Parathyroid adenoma (tissue), 2 donors: ENCODE data around the gene HTATIP2.

Source experiments
- H2AFZ ChIP-seq: fragments of 300-600 bp; sonication (generic); one replicate; pipeline ENCODE4 v1.7.0; 2017; ENCODE audit warnings: antibody characterized with exemption, mild to moderate bottlenecking
- H3K27ac ChIP-seq: fragments of 300-600 bp; sonication (generic); one replicate; pipeline ENCODE4 v1.7.0; 2017
- H3K27me3 ChIP-seq: fragments of 300-600 bp; sonication (generic); one replicate; pipeline ENCODE4 v1.7.0; 2017; ENCODE audit warnings: low read length; ENCODE audit not compliant: control insufficient read depth, insufficient read depth
- H3K36me3 ChIP-seq: fragments of 300-600 bp; sonication (generic); one replicate; pipeline ENCODE4 v1.7.0; 2017; ENCODE audit warnings: low read length; ENCODE audit not compliant: control insufficient read depth, insufficient read depth
- H3K4me1 ChIP-seq: fragments of 300-600 bp; sonication (generic); one replicate; pipeline ENCODE4 v1.7.0; 2017; ENCODE audit warnings: control low read depth
- H3K4me2 ChIP-seq: fragments of 300-600 bp; sonication (generic); one replicate; pipeline ENCODE4 v1.7.0; 2017; ENCODE audit warnings: low read length
- H3K4me3 ChIP-seq: fragments of 300-600 bp; sonication (generic); one replicate; pipeline ENCODE4 v1.7.0; 2017; ENCODE audit warnings: low read depth, low read length
- H3K79me2 ChIP-seq: fragments of 300-600 bp; sonication (generic); one replicate; pipeline ENCODE4 v1.7.0; 2017; ENCODE audit warnings: control low read depth
- H3K9ac ChIP-seq: fragments of 300-600 bp; sonication (generic); one replicate; pipeline ENCODE4 v1.7.0; 2017; ENCODE audit warnings: mild to moderate bottlenecking
- H3K9me3 ChIP-seq: fragments of 300-600 bp; sonication (generic); one replicate; pipeline ENCODE4 v1.7.0; 2017; ENCODE audit warnings: low read length; ENCODE audit not compliant: control insufficient read depth
- TF ChIP-seq, protein P1 (sequence below): fragments of 300-600 bp; sonication (generic); IDR thresholded peaks from one replicate; pipeline ENCODE4 v1.7.0; 2017; ENCODE audit warnings: antibody characterized with exemption, mild to moderate bottlenecking
- donor health status: primary hyperparathyroidism.

The HTATIP2 gene

DNA sequence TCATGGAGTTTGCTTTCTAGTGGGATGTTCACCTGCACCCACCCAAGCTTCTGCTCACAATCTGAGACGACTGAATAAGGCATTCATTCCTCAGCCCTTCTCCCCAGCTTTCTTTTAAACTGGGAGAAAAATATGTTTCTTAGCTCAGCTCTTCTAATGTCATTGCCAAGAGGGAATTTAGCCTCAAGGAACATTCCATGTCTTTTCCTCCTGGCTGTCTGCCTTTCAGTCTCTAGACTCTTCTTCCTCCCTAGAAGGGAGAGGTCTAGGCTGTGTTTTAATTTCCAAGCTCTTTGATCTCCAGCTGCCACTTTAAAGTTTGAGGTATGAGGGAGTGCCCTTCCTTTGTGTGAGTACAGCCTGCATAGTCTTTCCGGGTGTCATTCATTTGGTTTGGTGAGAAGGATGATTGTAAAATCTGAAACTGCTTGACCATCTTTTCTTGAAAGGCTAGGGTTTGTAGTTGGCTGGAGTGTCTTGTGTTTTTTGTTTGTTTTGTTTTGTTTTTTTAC, 11.7 kb upstream of the HTATIP2 start:
- Histone ChIP-seq H3K27ac (no peak overlapping the region), H3K9me3 (no peaks in the 10 kb centered on the region), H3K9ac (no peak overlapping the region), H3K36me3 (no peaks in the 10 kb centered on the region), H3K79me2 (no peaks in the 10 kb centered on the region), H3K4me1 (no peaks in the 10 kb centered on the region), H3K4me2 (no peak overlapping the region), H2AFZ (no peak overlapping the region), H3K27me3 (no peaks in the 10 kb centered on the region), H3K4me3 (no peak overlapping the region)
- TF ChIP-seq, protein P1, sequence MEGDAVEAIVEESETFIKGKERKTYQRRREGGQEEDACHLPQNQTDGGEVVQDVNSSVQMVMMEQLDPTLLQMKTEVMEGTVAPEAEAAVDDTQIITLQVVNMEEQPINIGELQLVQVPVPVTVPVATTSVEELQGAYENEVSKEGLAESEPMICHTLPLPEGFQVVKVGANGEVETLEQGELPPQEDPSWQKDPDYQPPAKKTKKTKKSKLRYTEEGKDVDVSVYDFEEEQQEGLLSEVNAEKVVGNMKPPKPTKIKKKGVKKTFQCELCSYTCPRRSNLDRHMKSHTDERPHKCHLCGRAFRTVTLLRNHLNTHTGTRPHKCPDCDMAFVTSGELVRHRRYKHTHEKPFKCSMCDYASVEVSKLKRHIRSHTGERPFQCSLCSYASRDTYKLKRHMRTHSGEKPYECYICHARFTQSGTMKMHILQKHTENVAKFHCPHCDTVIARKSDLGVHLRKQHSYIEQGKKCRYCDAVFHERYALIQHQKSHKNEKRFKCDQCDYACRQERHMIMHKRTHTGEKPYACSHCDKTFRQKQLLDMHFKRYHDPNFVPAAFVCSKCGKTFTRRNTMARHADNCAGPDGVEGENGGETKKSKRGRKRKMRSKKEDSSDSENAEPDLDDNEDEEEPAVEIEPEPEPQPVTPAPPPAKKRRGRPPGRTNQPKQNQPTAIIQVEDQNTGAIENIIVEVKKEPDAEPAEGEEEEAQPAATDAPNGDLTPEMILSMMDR: no peak

DNA sequence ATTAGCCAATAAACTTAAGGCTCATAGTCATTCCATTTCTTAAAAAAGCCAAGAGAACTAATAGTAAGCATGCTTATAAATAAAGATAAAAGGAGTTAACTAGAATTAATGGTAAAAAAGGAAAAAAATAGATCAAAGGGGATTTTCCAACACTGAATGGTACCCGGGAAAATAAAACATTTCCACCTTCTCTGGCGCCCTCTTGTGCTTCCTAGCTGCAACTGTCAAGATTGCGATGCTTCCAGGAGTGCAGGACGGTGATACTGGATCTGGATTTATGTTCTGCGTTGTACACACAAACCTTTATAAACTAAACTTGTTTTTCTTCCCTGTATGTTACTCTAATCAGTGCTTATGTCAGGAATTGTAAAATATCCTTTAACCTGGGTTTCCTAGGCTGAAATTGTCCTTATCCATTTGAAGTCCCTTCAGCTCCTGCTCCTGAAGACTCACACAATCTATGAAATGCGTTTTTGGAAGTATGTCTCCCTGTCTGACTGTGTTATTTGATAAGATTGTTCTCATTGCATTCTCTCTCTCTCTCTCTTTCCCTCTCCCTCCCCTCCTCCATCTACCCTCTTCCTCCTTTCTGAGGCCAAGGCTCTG, 9.6 kb upstream of the HTATIP2 start:
- Histone ChIP-seq H3K27me3 (no peaks in the 10 kb centered on the region), H3K4me3 (no peak overlapping the region), H3K27ac (no peak overlapping the region), H3K9ac (no peak overlapping the region), H3K36me3 (no peaks in the 10 kb centered on the region), H2AFZ (no peak overlapping the region), H3K9me3 (no peaks in the 10 kb centered on the region), H3K4me2 (no peak overlapping the region), H3K79me2 (no peaks in the 10 kb centered on the region), H3K4me1 (no peaks in the 10 kb centered on the region)
- TF ChIP-seq, protein P1: peak; percentile 55

DNA sequence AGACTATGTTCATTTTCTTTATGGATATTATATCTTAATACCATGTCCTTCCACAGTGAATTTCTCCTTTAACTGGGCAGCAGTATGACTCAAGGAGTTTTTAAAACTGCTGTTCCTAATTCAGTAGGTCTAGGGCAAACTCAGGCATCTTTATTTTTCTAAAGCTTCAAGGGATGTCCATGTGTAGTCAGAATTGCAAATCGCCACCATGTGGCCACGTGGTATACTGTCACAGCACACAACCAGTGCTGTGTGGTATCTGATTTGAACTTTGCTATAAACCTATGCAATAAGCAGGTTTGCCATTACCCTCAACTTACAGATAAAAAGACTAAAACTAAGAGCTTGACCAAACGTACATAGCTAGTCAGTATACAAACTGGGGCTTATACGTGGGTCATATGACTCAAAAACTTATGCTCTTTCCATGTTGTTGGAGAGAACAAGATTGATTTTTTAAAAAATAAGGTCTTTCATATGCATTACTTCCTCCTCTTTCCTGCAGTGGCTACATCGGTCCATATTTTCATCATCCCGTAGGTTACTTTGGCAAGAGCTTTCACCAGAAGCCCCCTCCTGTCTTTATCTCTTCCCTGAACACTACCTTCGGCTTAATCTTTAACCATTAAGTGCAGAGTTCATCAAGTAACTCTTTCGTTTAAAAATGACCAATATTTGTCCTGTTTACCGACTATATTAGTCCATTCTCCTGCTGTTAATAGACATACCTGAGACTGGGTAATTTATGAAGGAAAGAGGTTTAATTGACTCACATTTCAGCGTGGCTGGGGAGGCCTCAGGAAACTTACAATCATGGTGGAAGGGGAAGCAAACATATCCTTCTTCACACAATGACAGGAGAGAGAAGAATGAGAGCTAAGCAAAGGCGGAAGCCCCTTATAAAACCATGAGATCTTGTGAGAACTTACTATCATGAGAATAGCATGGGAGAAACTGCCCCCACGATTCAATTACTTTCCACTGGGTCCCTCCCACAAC, 8.0 kb upstream of the HTATIP2 start:
- Histone ChIP-seq H3K27ac (no peak overlapping the region), H3K4me2 (no peak overlapping the region), H3K9ac (no peak overlapping the region), H3K79me2 (no peaks in the 10 kb centered on the region), H3K4me3 (no peak overlapping the region), H3K27me3 (no peaks in the 10 kb centered on the region), H3K36me3 (no peaks in the 10 kb centered on the region), H3K4me1 (no peaks in the 10 kb centered on the region), H3K9me3 (no peaks in the 10 kb centered on the region), H2AFZ (no peak overlapping the region)
- TF ChIP-seq, protein P1: peak; percentile 39

DNA sequence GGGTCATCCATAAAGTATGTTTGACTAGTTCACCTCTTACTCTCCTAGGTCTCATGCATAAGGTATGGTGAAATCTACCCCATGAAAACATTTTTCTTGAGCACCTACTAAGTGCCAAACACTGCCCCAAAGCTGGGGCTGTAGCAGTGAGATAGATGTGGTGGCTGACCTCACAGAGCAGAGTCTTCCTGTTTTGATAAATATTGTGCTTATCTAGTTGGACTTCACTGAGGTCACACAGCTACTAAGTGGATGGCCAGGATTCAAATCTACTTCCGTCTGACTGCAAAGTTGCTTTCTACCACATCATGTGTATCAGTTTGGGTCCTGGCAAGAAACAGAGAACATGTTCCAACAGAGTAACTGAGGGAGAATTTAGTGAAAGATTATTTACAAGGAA, 6.4 kb upstream of the HTATIP2 start:
- no peak overlapping the region for H3K4me2 ChIP-seq
- H3K4me1 ChIP-seq: no peaks in the 10 kb centered on the region
- no peaks in the 10 kb centered on the region for H3K79me2 ChIP-seq
- no peak overlapping the region for H2AFZ ChIP-seq
- H3K27me3 ChIP-seq: no peaks in the 10 kb centered on the region
- TF ChIP-seq, protein P1: no peak
- no peak overlapping the region for H3K27ac ChIP-seq
- no peaks in the 10 kb centered on the region for H3K9me3 ChIP-seq
- H3K4me3 ChIP-seq: no peak overlapping the region
- no peak overlapping the region for H3K9ac ChIP-seq
- H3K36me3 ChIP-seq: no peaks in the 10 kb centered on the region
